Pancreas (tissue), 10 donors: Measurements from ENCODE around the gene SEPTIN8. TPM values are rescaled to one million over a fixed set of nuclear protein-coding genes. Genes with fewer than 3 reads are reported as not detected.
A peak's percentile ranks its signal among the peaks of the same experiment; 100 is the strongest.

Experiments
- ATAC-seq, 4 donors: fragments of 200-7000 bp; cut with Tn5 transposase; one replicate each; pipeline versions ENCODE4 v1.8.0 to v1.9.1; 2020; ENCODE audit warnings: mild to moderate bottlenecking in 4 of 4, moderate library complexity in 4 of 4
- DNase-seq, 6 donors: peaks; one replicate each; pipeline ENCODE4 v3.0.0-alpha.2; 2020
- FAIRE-seq: peaks from 2 replicates; lab custom pipeline; 2012; peaks lifted over from hg19 to GRCh38; lab: Jason Lieb, UNC
- H3K27ac ChIP-seq, 4 donors: fragments of 200-600 bp; sonication (generic); 1 replicate in 3 of 4; 2 replicates in 1 of 4; pipeline versions ENCODE4 v1.5.0 to v1.8.0; 2020
- H3K27me3 ChIP-seq, 4 donors: fragments of 200-600 bp; one replicate each; pipeline ENCODE4 v1.8.0; 2021
- H3K36me3 ChIP-seq, 3 donors: fragments of 200-600 bp; sonication (generic) in 1 of 3; one replicate each; pipeline versions ENCODE4 v1.5.0 to v1.8.0; 2020 to 2021
- H3K4me1 ChIP-seq, 3 donors: fragments of 200-600 bp; one replicate each; pipeline ENCODE4 v1.8.0; 2021
- H3K4me3 ChIP-seq, 4 donors: fragments of 200-600 bp; sonication (generic) in 2 of 4; one replicate each; pipeline versions ENCODE4 v1.5.0 to v1.8.0; 2020 to 2021
- H3K9me3 ChIP-seq, 4 donors: fragments of 200-600 bp; one replicate each; pipeline ENCODE4 v1.8.0; 2021
- WGBS, 2 donors: extraction: QIAGEN DNeasy Blood & Tissue Kit; methylation state at CpG; one replicate each; pipeline ENCODE4 v1.1.7; 2013; 5-methylcytosine and 5-hydroxymethylcytosine counted together
- intact Hi-C, 3 donors: fragments of 100-400 bp; cut with DNase I; formaldehyde crosslinking; loops; one replicate each; pipeline versions ENCODE4 v1.11.1 to v1.14.2; 2022
- polyA plus RNA-seq, 2 donors: library from polyadenylated mRNA; stranded (reverse); fragments of 200-250 nt; gene quantifications; one replicate each; pipeline ENCODE4 v1.2.3, GENCODE V29; 2013
- total RNA-seq, 6 donors: library from RNA; stranded (reverse); fragmentation: NEBNext Ultra II Directional in 4 of 6; extraction: Animal tissue kit (Norgen Biotek cat#: 25700) in 4 of 6; gene quantifications; one replicate each; pipeline versions ENCODE4 v1.2.1 to v1.2.4, GENCODE V29; 2021 to 2023
- TF ChIP-seq, protein P1 (sequence below), 4 donors: fragments of 200-600 bp; sonication (generic) in 3 of 4; IDR thresholded peaks; one replicate each; pipeline versions ENCODE4 v1.5.0 to v1.8.0; 2021; ENCODE audit warnings: antibody characterized with exemption in 4 of 4
- donor health status: healthy with polysubstance abuse.
- donor health status: DM: no; HTN: no; CAD: no; lungs with moderate emphysema.
- donor health status: DM: no; HTN: no; CAD: no.
- donor health status: control.
- donor health status: control.
- donor health status: Bipolar disorder and iron deficiency.
- donor health status: DM: yes; HTN: yes; CAD: no.
- donor health status: DM: no; HTN: no; CAD: no.
- donor health status: DM: no; HTN: no; CAD: no.
- donor health status: DM: yes; HTN: yes; CAD: no.

SEPTIN8 gene
- total and polyA plus RNA-seq, 8 donors: 13.1 to 32.8 (median 18.3) TPM

DNA sequence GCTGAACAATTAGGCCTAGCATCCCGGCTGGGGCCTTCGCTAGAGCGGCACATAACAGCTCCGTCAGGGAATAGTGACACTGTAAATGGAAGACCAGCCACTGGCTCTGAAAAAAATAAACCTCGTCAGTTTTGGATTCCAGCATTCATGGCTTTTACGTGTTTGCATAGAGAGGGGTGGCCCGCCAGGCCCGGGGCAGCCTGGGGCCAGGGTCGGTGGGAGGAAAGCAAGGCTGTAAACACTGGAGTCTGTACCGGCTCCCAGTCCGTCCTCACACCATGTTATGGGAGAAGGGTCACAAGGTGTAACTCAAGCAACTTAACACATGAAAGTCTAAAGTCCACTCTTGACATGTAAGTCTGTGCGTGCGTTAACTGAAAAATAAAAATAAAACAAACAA lies 18.6 kb downstream of the SEPTIN8 start:
- H3K27me3 ChIP-seq: no peaks in the 10 kb centered on the region
- peaks cover 0 to 19% (median 0%) of the 10 kb centered on the region in 3 donors for H3K36me3 ChIP-seq
- intact Hi-C loops: no loop called here
- no peaks in the 10 kb centered on the region for H3K9me3 ChIP-seq
- DNase-seq: no peak
- H3K27ac ChIP-seq: no peak overlapping the region
- TF ChIP-seq, protein P1, sequence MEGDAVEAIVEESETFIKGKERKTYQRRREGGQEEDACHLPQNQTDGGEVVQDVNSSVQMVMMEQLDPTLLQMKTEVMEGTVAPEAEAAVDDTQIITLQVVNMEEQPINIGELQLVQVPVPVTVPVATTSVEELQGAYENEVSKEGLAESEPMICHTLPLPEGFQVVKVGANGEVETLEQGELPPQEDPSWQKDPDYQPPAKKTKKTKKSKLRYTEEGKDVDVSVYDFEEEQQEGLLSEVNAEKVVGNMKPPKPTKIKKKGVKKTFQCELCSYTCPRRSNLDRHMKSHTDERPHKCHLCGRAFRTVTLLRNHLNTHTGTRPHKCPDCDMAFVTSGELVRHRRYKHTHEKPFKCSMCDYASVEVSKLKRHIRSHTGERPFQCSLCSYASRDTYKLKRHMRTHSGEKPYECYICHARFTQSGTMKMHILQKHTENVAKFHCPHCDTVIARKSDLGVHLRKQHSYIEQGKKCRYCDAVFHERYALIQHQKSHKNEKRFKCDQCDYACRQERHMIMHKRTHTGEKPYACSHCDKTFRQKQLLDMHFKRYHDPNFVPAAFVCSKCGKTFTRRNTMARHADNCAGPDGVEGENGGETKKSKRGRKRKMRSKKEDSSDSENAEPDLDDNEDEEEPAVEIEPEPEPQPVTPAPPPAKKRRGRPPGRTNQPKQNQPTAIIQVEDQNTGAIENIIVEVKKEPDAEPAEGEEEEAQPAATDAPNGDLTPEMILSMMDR (IDR thresholded peaks at IDR 0.05): no peak
- 87 to 88% methylated on average over 13 of the region's 13 CpGs for WGBS, 2 donors
- no peak for ATAC-seq
- no peaks in the 10 kb centered on the region for H3K4me1 ChIP-seq
- FAIRE-seq: no peak
- no peak overlapping the region for H3K4me3 ChIP-seq

DNA sequence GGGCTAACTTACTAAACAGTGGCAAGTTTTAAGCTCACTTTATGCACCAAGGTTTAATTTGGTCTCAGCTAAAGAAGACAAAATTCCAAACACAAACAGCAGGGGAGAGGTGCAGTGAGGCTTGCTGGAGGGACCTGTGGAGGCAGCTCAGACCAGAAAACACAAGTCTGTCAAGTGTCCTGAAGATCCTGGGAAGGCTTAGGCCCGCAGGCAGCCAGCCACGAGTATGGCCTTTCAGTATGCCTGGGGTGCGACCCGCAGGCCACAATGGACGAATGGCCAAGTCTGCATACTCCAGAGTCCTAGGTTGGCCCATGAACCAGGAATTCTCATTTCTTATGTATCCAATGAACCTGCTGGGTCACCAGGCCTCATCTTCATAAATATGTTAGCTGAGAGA lies 20.5 kb downstream of the SEPTIN8 start:
- H3K36me3 ChIP-seq: peaks cover 0 to 11% (median 0%) of the 10 kb centered on the region in 3 donors
- H3K27me3 ChIP-seq: no peaks in the 10 kb centered on the region
- no peaks in the 10 kb centered on the region for H3K4me1 ChIP-seq
- TF ChIP-seq, protein P1 (IDR thresholded peaks at IDR 0.05): no peak
- FAIRE-seq (no peak), ATAC-seq (no peak), DNase-seq (no peak)
- no peaks in the 10 kb centered on the region for H3K9me3 ChIP-seq
- H3K27ac ChIP-seq: no peak overlapping the region
- no peak overlapping the region for H3K4me3 ChIP-seq
- intact Hi-C loops: no loop called here
- WGBS, 2 donors: 84 to 91% methylated on average over 5 of the region's 5 CpGs

DNA sequence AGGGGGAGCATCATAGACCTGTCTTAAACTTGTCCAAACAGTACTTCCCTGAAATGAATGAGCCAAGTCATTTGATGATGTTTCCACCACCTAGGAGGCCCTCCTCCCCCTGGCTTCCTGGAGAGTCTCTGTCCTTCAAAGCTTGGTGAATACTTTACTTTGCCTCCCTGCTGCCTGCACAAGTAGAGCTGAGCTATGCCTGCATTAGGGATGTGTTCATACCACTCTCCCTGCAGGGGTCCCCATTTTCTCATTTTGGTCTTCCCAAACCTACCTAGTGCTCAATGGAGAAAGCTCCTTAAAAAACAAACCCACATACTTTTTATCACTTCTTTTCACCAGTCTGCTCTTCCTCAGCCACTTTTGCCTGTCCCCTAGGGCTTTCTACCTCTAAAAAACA lies 22.1 kb downstream of the SEPTIN8 start:
- no peak overlapping the region for H3K27ac ChIP-seq
- ATAC-seq: peak in 2 of 4 donors; percentile 43 to 47
- intact Hi-C loops: loop anchor here in 1 of 3 donors (5.0 kb wide), 1 partner anchor 67 kb away; no protein-coding TSS in a partner anchor
- no peak for FAIRE-seq
- no peaks in the 10 kb centered on the region for H3K4me1 ChIP-seq
- DNase-seq: no peak
- TF ChIP-seq, protein P1 (IDR thresholded peaks at IDR 0.05): no peak
- no peak overlapping the region for H3K4me3 ChIP-seq
- H3K27me3 ChIP-seq: no peaks in the 10 kb centered on the region
- no peaks in the 10 kb centered on the region for H3K9me3 ChIP-seq
- H3K36me3 ChIP-seq: peaks cover 0 to 10% (median 0%) of the 10 kb centered on the region in 3 donors

DNA sequence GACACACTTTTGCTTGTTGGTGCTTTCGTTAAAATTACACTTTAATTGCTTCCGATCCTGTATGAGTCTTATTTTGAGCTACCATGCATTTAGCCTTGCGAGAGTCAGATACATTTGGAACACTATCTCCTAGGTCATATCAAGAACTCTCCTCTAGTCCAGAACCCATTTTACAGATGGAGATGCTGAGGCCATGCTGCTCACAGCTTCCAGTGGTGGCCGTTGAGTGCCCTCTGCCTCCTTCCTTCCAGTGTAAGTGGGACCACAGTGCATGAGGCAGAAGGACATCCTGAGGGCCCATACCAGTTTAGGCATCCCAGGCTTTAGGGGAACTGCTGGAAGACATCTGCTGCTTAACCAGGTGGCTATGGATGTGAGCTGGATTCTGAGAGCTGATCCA lies 22.9 kb downstream of the SEPTIN8 start:
- Histone ChIP-seq H3K9me3 (no peaks in the 10 kb centered on the region), H3K27me3 (no peaks in the 10 kb centered on the region), H3K36me3 (peaks cover 0 to 4% (median 0%) of the 10 kb centered on the region in 3 donors), H3K27ac (no peak overlapping the region), H3K4me1 (no peaks in the 10 kb centered on the region), H3K4me3 (no peak overlapping the region)
- no peak for ATAC-seq
- DNase-seq: no peak
- no peak for FAIRE-seq
- WGBS, 2 donors: 93 to 94% methylated on average over 4 of the region's 4 CpGs
- intact Hi-C loops: loop anchor here in 1 of 3 donors (5.0 kb wide), 1 partner anchor 68 kb away; no protein-coding TSS in a partner anchor
- TF ChIP-seq, protein P1 (IDR thresholded peaks at IDR 0.05): no peak

DNA sequence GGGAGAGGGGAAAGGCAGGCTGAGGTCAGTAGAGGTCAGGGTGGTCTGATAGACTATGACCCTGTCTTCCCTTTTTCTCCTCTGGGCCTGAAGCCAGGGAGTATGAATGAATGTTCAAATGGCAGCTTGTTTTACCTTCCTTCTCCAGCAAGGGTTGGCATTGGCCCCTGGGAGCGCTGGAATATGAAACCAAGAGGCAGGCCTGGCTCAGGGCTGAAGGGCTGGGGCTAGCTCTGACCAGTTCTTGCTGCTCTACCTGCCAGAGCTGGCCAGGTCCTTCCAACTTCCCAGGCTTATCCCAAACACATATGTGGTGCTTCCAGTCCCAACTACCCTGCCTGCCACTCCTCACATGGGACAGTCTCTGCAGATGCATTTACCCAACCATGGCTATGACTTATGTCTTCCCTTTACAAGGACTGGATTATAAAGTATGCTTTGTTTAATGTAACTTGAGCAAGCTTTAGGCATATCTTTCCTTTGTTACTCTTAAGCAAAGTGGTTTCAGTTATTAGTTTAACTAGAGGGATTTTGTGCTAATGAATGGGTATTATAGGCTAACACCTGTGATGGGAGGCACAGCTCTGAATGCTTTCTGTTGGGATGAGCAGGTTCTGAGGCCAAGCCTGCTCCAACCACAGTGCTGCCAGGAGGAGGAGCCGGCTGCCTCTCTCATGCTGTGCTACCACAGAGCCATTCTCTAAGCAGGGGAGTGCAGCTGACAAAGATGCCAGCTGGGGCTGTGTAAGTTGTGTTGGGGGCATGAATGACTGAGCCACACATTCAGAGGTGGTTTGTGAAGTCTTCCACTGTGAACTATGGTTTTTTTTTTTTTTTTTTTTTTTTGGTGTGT lies 23.7 kb downstream of the SEPTIN8 start:
- FAIRE-seq (no peak), DNase-seq (no peak), ATAC-seq (peak; percentile 45 to 80 (median 56))
- H3K27ac ChIP-seq: peak overlapping the region in 1 of 4 donors; percentile 27
- H3K9me3 ChIP-seq: no peaks in the 10 kb centered on the region
- no peaks in the 10 kb centered on the region for H3K4me1 ChIP-seq
- no peak overlapping the region for H3K4me3 ChIP-seq
- WGBS, 2 donors: 51 to 57% methylated on average over 2 of the region's 2 CpGs
- H3K27me3 ChIP-seq: no peaks in the 10 kb centered on the region
- intact Hi-C loops: loop anchor here in 1 of 3 donors (5.0 kb wide), 1 partner anchor 69 kb away; no protein-coding TSS in a partner anchor
- TF ChIP-seq, protein P1 (IDR thresholded peaks at IDR 0.05): no peak
- H3K36me3 ChIP-seq: peaks cover 0 to 4% (median 0%) of the 10 kb centered on the region in 3 donors
